ENCODE measurements around the gene ARHGAP40. TPM values are rescaled to one million over a fixed set of nuclear protein-coding genes. Genes with fewer than 3 reads are reported as not detected.

ARHGAP40 gene
- polyA plus RNA-seq, 1 experiment = not detected

DNA sequence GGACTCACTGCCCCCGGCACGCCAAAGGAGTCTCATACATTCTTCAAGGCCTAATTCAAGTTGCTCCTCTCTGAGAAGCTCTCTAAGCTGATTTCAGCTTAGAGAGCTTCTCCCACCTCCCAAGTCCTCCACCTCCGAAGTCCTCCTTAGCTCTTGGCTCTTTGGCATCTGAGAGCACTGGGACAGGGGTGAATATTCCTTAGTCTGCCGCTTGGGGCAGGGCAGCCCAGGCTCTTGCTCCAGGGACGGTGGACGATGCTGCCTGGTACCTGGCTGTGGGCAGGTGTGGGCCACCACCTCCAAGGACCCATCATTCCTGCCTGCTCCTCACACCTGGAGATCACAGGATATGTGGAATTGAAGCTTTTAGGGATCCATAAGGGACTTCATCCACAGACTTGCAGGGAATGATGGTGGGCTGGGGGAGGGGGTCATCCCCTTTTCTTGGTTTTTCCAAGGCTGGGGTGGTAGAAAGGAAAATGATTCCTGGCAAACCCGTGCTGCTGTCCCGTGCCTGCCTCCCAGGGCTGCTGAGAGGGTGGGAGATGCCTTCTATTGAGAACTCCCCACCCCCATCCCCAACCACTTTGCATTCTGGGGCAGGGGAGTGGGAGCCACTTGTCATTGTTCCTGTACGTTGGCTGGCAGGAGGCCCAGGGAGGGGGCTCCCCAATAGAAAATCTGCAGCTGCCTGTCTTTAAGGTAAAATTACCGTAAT is 57.4 kb downstream of the ARHGAP40 start:
- no peak overlapping the region for H3K27ac ChIP-seq (ENCODE audit: low read depth, low read length)
- POLR2A ChIA-PET = no interaction called here
- H3K4me3 ChIP-seq (ENCODE audit: low read depth, low read length) = no peak overlapping the region
- no peaks in the 10 kb centered on the region for H3K9me3 ChIP-seq (ENCODE audit: control insufficient read depth, insufficient read depth, low read length)
- DNase-seq (ENCODE audit: low read depth, low spot score) = no peak
- CTCF ChIA-PET = interaction anchor here (0.8 to 1.6 kb wide), 2 partner anchors 9 to 24 kb away, joined by 3 to 6 read pairs; no protein-coding TSS in a partner anchor
- TF ChIP-seq, protein P1, sequence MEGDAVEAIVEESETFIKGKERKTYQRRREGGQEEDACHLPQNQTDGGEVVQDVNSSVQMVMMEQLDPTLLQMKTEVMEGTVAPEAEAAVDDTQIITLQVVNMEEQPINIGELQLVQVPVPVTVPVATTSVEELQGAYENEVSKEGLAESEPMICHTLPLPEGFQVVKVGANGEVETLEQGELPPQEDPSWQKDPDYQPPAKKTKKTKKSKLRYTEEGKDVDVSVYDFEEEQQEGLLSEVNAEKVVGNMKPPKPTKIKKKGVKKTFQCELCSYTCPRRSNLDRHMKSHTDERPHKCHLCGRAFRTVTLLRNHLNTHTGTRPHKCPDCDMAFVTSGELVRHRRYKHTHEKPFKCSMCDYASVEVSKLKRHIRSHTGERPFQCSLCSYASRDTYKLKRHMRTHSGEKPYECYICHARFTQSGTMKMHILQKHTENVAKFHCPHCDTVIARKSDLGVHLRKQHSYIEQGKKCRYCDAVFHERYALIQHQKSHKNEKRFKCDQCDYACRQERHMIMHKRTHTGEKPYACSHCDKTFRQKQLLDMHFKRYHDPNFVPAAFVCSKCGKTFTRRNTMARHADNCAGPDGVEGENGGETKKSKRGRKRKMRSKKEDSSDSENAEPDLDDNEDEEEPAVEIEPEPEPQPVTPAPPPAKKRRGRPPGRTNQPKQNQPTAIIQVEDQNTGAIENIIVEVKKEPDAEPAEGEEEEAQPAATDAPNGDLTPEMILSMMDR (IDR thresholded peaks at IDR 0.05; ENCODE audit: low read depth, low read length) = peak; percentile 52
- peaks cover 5% of the 10 kb centered on the region for H3K27me3 ChIP-seq (ENCODE audit: control insufficient read depth, insufficient read depth, low read length)

DNA sequence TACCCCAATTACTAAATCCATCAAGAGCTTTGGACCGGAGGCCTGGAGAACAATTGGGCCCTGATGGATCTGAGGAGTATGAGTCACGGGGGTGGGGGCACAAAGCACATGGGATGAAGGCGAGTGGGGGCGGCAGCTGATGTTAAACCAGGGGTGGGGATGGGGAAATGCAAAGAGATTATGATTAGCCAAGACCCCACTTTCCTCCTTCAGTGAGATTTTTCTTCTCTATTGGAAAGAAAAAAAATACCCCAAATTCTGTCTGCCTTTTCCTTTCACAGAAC is 57.9 kb downstream of the ARHGAP40 start:
- TF ChIP-seq, protein P1 (IDR thresholded peaks at IDR 0.05; ENCODE audit: low read depth, low read length) = no peak
- no peak overlapping the region for H3K4me3 ChIP-seq (ENCODE audit: low read depth, low read length)
- no peak overlapping the region for H3K27ac ChIP-seq (ENCODE audit: low read depth, low read length)
- H3K27me3 ChIP-seq (ENCODE audit: control insufficient read depth, insufficient read depth, low read length) = peaks cover 7% of the 10 kb centered on the region
- DNase-seq (ENCODE audit: low read depth, low spot score) = no peak
- H3K9me3 ChIP-seq (ENCODE audit: control insufficient read depth, insufficient read depth, low read length) = no peaks in the 10 kb centered on the region
- POLR2A ChIA-PET = no interaction called here
- CTCF ChIA-PET = interaction anchor here (1.6 kb wide), 1 partner anchor 23 kb away, joined by 6 read pairs; no protein-coding TSS in a partner anchor

DNA sequence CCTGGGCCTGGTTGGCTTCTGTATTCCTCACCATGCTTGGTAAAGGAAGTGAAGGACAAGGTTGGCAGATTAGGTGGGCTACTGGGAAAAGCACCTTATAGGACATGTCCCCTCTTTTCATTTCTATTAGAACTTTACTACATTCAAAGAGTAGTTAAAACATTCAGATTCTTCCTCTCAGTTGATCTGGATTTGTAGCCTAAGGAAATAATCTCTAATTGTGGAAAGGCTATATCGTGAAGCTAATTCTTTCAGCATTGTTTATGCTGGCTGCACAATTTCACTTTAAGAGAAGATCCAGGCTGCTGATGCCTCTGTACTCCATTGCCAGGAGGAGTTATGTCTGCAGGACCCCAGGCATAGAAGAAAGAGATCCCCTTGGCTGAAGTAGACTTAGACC is 58.8 kb downstream of the ARHGAP40 start:
- no peaks in the 10 kb centered on the region for H3K9me3 ChIP-seq (ENCODE audit: control insufficient read depth, insufficient read depth, low read length)
- POLR2A ChIA-PET = interaction anchor here (0.7 kb wide), 1 partner anchor 45 kb away, joined by 3 read pairs; no protein-coding TSS in a partner anchor
- no peak for DNase-seq (ENCODE audit: low read depth, low spot score)
- H3K27ac ChIP-seq (ENCODE audit: low read depth, low read length) = no peak overlapping the region
- no peak overlapping the region for H3K4me3 ChIP-seq (ENCODE audit: low read depth, low read length)
- TF ChIP-seq, protein P1 (IDR thresholded peaks at IDR 0.05; ENCODE audit: low read depth, low read length) = no peak
- H3K27me3 ChIP-seq (ENCODE audit: control insufficient read depth, insufficient read depth, low read length) = peaks cover 8% of the 10 kb centered on the region
- CTCF ChIA-PET = interaction anchor here (0.5 kb wide), 1 partner anchor 145 kb away, joined by 3 read pairs; no protein-coding TSS in a partner anchor

DNA sequence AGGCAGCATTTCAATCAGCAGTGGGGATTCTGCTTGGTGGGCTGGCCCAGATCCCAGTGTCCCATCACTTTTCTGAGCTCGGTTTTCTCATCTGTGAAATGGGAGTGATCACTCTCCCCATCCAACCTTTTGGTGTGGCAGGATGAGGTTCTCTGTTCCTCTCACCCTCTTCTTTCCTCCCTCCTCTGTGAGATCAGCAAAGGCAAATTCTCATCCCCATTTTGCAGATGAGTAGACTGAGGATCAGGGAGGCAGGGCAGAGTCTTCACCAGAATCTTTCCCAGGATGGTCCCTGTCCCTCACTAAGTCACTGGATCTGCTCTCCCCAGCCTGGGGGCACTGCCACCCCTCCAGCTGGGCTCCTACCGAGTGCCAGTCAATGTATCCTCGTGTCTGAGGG is 62.1 kb downstream of the ARHGAP40 start:
- CTCF ChIA-PET = no interaction called here
- no peak overlapping the region for H3K4me3 ChIP-seq (ENCODE audit: low read depth, low read length)
- no peaks in the 10 kb centered on the region for H3K9me3 ChIP-seq (ENCODE audit: control insufficient read depth, insufficient read depth, low read length)
- no peak overlapping the region for H3K27ac ChIP-seq (ENCODE audit: low read depth, low read length)
- TF ChIP-seq, protein P1 (IDR thresholded peaks at IDR 0.05; ENCODE audit: low read depth, low read length) = no peak
- POLR2A ChIA-PET = no interaction called here
- peaks cover 12% of the 10 kb centered on the region for H3K27me3 ChIP-seq (ENCODE audit: control insufficient read depth, insufficient read depth, low read length)
- DNase-seq (ENCODE audit: low read depth, low spot score) = no peak

DNA sequence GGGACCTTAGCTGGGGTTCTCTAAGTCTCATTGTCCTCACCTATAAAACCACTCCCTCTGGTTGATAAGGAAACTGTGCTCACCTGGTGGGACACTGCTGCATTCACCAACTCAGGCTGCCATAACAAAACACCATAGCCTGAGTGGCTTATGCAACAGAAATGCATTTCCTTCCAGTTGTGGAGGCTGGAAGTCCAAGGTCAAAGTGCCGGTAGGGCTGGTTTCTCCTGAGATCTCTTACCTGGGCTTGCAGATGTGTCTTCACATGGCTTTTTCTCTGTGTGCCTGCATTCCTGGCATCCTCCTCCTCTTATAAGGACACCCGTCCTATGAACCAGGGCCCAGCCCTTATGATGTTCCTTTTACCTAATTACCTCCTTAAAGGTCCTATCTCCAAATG is 62.7 kb downstream of the ARHGAP40 start:
- ChIA-PET POLR2A (no interaction called here), CTCF (no interaction called here)
- Histone ChIP-seq H3K27me3 (ENCODE audit: control insufficient read depth, insufficient read depth, low read length) (peaks cover 11% of the 10 kb centered on the region), H3K27ac (ENCODE audit: low read depth, low read length) (no peak overlapping the region), H3K9me3 (ENCODE audit: control insufficient read depth, insufficient read depth, low read length) (no peaks in the 10 kb centered on the region), H3K4me3 (ENCODE audit: low read depth, low read length) (no peak overlapping the region)
- TF ChIP-seq, protein P1 (IDR thresholded peaks at IDR 0.05; ENCODE audit: low read depth, low read length) = no peak
- DNase-seq (ENCODE audit: low read depth, low spot score) = no peak

Measured in AG04450 (cell line).